Occipital lobe (tissue), 2 donors: ENCODE results near the gene DYNC1LI2. TPM values are rescaled to one million over a fixed set of nuclear protein-coding genes. Genes with fewer than 3 reads are reported as not detected.

Experiments
- DNase-seq: peaks from one replicate; lab custom pipeline; 2025; lab: John Stamatoyannopoulos, UW
- total RNA-seq: library from RNA; depleted of rRNA; stranded (reverse); fragments of >200 nt; gene quantifications from one replicate; pipeline ENCODE4 v1.2.3, GENCODE V29; 2014

The DYNC1LI2 gene
- total RNA-seq, 1 donor from 2014 or later, result 175 TPM

DNA sequence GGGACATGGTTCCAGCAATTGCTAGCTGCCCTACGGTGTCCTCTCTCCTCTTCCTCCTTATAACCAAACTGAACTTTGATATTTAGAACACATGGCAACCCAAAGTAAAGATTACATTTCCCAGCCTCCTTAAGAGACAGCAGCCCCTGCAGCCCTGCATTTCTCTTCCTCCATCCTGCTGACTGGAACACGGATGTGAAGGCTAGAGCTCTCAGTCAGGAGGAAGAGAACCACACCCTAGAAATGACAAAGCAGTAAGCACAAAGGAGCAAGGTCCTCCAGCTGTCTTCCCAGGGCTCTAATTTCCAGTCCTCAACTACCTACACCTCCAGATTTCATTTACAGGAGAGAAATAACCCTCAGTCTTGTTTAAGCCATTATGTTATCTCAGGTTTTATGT, 10.9 kb downstream of the DYNC1LI2 start:
- no peak for DNase-seq

DNA sequence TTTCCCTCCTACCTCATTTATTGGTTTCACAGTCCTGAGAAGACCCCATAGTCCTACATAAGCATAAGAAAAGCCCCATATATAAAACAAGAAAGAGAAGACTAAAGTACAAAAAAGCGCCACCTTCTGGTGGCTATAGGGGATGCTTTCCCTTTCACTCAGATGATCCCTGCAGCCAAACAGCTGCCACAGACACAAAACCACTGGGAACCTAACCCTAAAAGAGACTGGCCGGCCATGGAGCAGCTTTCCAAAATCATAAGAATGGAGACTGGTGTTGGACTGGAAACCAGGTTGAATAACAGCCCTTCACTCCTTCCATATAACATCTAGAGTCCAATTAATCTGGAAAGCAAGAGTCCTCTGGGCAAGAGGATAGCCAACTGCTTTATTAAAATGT, 11.4 kb downstream of the DYNC1LI2 start:
- DNase-seq, result no peak

DNA sequence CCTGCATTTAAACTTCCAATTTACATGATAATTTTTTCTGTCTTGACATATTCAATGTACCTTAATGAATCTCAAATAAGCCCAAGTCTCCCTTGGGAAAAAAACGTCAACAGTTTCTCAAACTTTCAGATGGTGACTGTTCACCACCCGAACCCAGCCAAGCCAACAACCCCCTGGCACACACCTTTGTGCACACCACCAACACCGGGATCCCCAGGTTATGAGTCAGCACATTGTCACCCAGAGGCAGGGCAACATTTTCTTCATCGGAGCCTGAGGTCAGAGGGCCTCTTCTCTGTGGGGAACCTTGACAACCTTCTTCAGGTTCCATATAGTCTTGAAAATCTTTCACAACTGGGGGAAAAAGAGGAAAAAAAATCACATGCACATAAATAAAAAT, 15.5 kb downstream of the DYNC1LI2 start:
- DNase-seq, result no peak

DNA sequence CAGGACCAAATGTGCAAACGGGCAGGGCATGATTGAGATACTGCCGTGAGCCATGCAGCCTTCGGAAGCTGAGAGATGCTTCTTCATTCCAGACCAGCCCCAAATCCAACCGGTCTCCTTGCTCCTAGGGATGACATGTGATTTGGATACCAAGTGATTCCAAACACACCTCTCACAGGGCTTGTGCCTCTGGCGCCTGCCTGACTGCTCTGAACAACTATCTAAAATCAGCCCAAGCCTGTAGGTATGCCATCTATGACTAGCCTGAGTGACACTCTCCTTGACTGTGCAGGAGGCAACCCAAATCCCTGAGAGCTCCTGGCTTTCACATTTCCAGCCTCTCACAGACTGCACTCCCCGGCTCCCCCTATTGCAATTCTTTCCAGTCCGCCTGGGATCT, 20.3 kb downstream of the DYNC1LI2 start:
- no peak for DNase-seq

DNA sequence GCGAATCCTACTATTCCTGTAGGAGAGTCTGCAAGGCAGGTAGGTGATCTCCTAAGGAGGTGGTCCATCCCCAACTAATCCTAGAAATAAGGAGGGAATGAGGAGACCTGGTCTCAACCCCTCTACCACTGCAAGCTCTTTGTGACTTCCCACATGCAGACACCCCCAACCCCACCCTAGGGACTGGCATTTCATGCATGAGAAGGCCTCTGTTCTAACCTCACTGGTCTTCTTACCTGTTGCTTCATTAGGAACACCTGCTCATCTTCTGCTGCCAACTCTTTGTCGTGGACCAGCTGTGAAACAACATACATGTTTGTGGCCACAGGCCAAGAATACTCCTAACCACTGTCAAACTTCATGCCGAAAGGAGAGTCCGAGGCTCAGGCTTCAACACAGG, 22.6 kb downstream of the DYNC1LI2 start:
- no peak for DNase-seq

DNA sequence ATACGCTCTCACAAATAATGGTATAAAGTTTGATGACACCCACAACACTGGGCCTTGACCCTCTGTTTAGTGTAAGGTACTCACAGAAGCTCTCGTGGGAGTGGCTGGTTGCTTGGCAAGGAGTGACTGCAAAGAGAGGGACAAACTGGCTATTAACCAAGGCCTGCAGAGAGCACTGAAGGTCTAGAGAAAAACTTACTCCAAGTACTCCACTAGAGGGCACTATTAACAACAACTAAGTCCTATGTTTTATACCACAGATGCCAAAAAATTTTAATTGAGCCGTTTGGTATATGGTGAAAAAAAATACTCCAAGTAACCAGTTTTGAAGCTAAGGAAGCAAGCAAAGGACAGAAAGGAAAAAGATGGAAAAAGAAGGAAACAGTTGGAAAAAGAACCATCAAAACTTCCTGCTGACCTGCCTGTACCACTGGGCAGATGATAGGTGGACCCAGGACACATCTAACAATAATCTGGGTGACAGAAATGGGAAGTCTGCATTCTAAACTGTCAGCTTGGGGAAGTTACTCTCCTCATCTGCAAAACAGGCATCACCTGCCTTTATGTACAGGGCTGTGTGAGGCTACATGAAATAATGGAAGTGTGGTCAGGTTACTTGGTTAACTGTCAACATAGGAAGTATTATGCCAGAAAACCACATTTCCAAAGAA, 23.2 kb downstream of the DYNC1LI2 start:
- DNase-seq, result no peak

DNA sequence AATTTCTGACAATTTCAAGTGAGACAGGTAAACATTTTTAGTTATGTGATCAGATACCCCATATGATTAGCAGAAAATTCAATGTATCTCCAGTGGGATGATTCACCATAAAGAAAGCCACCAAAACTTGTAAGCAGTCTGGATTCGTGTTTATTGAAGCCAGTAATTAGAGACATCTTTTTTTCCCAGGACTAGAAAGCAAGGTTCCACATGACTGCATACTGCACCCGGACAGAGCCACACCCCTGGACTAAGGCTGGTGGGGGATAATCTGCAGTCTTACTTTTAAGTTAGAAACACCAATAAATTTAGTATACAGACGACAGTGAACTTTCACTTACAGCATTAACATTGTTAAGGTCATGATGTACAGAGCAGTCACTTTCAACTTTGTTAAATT, 30.6 kb downstream of the DYNC1LI2 start:
- DNase-seq, result no peak

DNA sequence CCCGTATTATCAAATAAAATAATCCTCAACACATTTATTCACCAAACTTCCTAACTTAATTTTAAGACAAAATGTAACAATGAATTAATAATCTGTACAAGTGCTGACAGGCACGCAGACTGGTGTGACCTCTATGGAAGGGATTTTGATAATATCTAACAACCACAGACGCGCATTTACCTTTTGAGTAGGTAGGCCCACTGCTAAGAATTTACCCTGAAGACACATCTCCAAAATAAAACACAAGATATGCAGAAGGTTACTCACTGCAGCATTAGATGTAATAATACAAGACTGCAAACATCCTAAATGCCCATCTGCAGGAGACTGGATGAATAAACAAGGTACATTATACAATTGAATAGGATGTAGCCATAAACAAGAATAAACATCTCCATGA, 32.2 kb downstream of the DYNC1LI2 start:
- no peak for DNase-seq

DNA sequence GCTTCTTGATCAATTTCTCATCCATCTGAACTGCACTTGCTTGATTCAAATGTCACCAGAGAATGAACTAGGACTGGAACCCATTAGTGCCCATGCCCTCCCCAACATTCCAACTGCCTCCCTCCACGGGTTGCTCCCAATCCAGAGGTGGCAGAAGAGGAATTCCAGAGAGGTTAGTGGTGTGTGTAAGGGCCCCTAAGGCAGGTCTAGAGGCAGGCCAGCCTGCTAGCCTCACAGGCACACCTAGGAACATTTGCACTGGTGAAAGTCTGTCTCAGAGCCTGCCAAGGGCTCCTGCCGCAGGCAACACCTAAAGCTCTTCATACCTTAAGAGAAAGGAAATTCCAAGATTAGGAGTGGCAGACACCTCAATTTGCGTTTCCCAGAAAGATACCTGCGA, 33.6 kb downstream of the DYNC1LI2 start:
- no peak for DNase-seq

DNA sequence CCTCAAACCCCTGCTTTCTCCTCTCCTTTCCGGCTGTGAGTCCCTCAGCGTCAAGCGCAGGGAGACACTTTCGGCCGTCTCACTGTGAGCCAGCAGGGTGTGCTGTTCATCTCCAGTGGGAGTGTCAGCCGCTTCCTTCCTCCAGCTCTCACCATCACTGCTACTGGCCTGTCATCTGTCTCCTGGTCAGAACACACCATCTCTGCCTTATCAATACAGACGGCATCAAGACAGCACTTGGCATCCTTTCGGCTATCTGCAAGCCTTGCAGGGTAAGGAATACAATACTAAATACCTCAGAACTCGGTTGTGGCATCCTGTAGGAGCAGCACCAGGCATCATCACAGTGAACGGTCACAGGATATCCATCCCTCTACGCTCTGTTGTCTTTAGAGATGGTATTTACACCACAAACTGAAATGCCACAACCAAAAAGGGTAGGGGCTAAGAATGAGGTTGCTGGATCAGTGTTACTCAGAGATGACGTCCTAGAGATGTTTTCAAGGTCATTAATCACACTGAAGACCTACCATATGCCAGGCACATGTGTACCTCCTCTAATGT, 34.2 kb downstream of the DYNC1LI2 start:
- DNase-seq, result no peak

DNA sequence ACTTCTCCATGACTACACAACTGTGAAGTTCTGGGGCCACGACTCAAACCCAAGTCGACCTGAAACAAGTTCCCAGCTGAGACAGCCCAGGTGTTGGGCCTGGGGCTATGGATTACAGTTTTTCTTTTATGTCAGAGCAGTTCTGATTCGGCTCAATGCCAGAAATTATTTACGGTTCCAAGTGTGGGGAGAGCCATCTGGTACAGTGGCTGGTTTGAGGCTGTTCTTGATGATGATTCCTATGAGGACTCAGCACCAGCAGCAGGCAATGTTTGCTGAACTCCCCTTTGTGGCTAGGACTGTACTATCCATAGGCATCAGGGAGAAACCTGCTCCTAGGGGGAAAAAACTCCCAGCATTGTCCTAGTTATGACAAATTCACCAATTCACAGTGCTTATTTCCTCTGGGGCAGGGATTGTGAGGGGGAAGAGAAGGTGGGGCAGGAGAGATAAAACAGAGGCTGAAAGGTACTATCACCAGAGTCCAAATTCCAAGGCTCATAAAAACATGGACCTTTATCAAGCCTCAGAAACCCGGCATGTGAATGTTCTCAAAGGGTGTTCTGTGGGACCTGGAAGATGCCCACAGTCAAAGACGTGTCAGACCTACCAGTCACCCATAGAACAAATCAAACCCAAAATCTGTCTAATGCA, 36.6 kb downstream of the DYNC1LI2 start:
- DNase-seq, result no peak

DNA sequence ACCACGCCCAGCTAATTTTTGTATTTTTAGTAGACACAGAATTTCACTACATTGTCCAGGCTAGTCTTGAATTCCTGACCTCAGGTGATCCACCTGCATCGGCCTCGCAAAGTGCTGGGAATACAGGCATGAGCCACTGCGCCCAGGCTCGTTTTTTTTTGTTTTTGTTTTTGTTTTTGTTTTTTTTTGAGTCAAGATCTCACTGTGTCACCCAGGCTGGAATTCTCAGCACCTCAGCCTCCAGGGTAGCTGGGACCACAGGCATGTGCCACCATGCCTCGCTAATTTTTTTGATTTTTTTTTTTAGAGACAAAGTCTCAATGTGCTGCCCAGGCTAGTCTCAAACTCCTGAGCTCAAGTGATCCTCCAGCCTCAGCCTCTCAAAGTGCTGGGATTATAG, 37.3 kb downstream of the DYNC1LI2 start:
- no peak for DNase-seq

DNA sequence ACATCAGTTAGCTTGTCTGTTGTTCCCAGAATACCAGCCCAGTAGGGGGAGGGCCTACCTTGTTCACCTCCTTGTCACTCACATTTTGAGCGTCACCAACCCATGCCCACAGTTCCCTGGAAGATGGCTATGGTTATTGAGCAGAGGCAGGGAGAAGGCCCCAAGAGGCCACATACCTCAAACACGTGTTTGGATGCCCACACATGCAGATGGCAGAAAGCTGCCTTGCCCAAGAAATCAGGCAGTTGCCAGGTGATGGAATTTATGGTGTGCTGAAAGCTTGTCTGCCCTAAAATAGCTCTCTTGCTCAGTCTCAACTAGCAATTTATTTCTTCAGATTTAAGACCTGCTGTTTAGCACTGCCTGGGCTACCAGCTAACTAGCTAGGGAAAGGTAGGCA, 38.3 kb downstream of the DYNC1LI2 start:
- DNase-seq, result peak; percentile 36

DNA sequence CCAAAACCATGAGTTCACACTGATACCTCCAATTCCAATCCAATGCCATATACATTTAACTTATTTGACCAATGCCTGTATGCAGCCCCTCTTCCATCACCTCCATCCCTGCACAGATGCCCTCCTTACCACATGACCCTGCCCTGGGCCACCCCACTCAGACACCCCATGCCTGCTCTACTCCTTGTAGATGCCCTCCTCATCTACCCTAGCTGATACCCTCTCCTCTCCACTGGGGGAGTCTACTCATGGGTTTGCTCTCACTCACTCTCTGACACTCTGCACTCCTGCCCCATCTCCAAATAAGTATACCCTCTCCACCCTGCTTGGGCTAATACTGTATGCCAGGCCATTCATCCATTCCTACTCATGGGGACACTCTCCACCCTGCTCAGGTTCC, 38.9 kb downstream of the DYNC1LI2 start:
- DNase-seq, result no peak

DNA sequence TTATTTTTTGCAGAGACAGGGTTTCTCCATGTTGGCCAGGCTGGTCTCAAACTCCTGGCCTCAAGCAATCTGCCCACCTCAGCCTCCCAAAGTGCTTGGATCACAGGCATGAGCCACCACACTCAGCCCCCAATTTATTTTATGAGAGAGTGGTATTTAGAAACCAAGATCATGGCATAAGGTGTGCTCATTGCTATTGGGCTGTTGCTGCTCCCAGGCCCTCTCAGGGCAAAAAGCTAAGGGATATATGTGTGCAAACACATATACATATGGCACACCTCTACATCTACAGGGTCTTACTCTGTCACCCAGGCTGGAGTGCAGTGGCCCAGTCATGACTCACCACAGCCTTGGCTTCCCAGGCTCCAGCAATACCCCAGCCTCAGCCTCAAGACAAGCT, 39.8 kb downstream of the DYNC1LI2 start:
- DNase-seq, result no peak

DNA sequence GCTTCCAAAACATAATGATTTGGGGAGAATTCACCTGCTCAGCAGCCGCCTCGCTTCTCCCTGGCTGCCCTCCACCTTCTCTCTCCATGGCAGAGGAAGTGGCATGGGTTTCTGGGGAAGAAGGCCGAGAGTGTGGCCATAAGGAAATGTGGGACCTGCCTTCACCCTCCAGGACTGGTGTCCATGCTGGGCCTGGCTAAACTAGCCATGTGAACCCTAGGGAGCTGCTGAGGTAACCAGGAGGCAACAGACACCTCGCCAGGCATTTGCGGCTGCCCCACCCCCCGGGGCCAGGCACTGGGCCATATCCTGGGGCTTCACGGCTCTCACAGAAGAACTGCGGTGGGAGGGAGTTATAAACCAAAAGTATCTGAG, 44.9 kb downstream of the DYNC1LI2 start:
- no peak for DNase-seq

DNA sequence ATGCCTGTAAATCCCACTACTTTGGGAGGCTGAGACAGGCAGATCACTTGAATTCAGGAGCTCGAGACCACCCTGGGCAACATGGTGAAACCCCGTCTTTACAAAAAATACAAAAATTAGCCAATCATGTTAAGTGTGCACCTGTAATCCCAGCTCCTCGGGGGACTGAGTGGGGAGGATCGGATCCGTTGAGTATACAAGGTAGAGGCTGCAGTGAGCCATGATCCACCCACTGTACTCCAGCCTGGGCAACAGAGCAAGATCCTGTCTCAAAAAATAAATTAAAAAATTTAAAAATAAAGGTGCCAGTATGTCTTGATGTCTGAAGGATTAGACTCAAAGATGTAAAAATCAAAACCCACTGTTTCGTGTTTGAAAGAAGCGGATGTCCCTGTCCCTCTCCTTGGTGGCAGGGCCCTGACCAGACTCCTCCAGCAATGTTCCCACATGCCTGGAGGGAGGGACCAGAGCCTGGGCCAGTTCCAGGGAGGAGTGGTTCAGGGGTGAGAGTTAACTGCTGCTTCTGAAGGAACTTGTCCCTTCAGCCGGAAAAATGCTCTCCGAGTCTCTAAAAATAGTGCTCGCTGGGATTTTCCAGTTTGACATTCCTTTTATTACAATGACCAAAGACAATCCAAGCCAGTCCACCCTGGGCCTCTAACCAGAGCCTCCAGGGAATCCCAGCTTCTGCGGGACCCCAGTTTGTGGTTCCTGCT, 45.5 kb downstream of the DYNC1LI2 start:
- no peak for DNase-seq

DNA sequence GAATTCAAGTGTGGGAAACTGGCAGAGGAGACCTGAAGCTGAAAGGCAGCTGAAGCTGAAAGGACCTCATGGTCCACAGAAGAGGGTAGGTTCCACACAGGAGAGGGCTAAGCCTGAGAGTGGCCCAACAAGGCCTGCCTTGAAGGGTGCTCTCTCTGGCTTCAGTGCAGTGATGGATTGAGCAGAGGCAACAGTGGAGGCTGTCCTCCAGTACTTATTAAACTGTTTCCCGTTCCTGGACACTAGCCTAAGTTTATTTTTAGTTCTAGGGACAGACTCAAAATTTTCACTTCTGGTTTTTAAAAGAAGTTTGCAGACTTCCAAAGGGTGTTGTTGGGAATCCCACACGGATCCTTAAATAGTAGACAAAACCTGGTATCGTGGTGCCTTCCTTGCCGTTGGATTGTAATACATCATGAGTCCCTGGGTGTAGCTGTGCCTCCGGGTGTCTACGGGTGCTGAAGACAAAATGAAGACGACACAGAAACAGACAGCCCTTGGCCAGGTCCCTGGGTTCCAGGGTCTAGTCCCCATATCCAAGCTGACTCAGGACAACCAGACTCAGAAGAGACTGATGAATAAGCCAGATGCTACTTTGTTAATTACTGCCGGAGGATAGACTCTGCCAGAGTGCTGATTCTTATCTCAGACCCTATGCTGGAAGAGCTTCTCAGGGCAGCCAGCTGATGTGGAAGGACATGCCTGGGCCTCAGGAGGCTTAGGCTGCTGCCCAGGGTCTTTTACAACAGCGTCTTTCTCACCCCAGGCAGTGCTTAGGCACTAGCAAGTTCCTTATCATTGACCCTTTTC, 47.8 kb downstream of the DYNC1LI2 start:
- DNase-seq, result no peak

DNA sequence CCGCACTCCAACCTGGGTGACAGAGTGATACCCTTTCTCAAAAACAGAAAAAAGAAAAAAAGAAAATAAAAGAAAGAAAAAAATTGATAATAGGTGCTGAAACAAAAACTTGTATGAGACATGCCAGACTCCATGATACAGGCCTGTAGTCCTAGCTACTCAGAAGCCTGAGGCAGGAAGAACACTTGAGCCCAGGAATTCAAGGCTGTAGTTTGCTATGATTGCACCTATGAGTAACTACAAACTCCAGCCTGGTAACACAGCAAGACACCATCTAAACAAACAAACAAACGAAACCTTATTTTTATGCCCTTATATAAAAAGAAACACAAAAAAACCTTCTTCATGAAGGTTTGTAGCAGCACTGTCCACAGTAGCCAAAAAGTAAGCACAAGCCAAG, 49.9 kb downstream of the DYNC1LI2 start:
- DNase-seq, result no peak

DNA sequence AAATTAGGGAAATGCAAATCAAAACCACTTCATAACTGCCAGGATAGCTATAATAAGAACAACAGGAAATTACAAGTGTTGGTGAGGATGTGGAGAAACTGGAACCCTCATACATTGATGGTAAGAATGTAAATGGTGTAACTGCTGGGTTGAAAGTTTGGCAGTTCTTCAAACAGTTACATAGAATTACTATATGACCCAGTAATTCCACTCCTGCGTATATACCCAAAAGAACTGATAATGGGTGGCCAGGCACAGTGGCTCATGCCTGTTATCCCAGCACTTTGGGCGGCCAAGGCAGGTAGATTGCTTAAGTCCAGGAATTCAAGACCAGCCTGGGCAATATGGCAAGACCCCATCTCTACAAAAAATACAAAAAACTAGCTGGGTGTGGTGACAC, 50.4 kb downstream of the DYNC1LI2 start:
- no peak for DNase-seq

DNA sequence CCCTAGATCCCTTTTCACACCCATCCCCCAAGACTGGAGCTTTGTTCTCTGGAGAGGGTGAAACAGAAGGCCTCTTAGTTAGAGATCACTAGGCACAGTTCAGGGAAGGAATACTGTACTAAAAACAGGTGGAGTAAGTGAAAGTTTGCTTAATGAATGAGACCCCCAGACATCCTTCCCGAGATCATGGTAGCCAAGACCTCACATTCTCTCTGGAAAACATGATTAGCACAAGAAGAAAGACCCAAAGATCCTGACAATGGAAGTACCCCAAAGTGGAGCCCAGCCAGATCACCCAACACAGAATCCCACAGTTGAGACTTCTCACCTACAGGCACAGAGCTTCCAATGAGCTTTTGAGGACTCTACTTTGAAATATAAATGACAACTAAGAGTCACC, 51.5 kb downstream of the DYNC1LI2 start:
- DNase-seq, result no peak

DNA sequence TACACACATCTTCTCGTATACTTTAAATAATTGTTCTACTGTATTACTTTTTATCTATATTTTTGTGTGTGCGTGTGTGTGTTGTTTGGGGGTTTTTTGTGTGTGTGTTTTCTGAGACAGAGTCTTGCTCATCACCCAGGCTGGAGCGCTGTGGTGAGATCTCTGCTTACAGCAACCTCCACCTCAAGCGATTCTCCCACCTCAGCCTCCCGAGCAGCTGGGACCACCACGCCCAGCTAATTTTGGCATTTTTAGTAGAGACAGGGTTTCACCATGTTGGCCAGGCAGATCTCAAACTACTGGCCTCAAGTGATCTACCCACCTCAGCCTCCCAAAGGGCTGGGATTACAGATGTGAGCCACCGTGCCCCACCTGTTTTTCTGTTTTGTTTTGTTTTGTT, 53.4 kb downstream of the DYNC1LI2 start:
- no peak for DNase-seq
